A673 (cell line): ENCODE measurements around the gene ADK. TPM values are rescaled to one million over a fixed set of nuclear protein-coding genes. Genes with fewer than 3 reads are reported as not detected.

Source experiments
- BruUV-seq: library from RNA; stranded (reverse); fragments of 400-500 nt; replicated peaks from 2 replicates; lab custom pipeline; 2021; lab: Mats Ljungman, UMichigan
- CTCF ChIA-PET: fragments of 300-600 bp; sonication (Branson Sonifier 250); formaldehyde crosslinking; loops from one replicate; lab custom pipeline; 2022; ENCODE audit warnings: antibody characterized with exemption; lab: Charles Lee
- POLR2A ChIA-PET: fragments of 300-600 bp; sonication (Branson Sonifier 250); formaldehyde crosslinking; loops from one replicate; lab custom pipeline; 2022; ENCODE audit warnings: antibody characterized with exemption; ENCODE audit not compliant: low non-redundant PET; lab: Charles Lee
- DNase-seq: peaks from one replicate; pipeline ENCODE4 v3.0.0-alpha.2; 2015; ENCODE audit warnings: low spot score
- H3K27ac ChIP-seq: fragments of 200-600 bp; sonication (generic); 2 replicates; pipeline ENCODE4 v1.5.1; 2016; ENCODE audit warnings: mixed run types, low read depth, mild to moderate bottlenecking, mixed read lengths, antibody characterized with exemption, low read length; ENCODE audit not compliant: poor library complexity, severe bottlenecking
- H3K27me3 ChIP-seq: fragments of 200-600 bp; sonication (generic); replicated peaks from 2 replicates; pipeline ENCODE4 v1.6.1; 2017; ENCODE audit warnings: mixed run types, low read depth, mild to moderate bottlenecking, mixed read lengths, antibody characterized with exemption, low read length; ENCODE audit not compliant: insufficient read depth, poor library complexity
- H3K36me3 ChIP-seq: fragments of 200-600 bp; sonication (generic); 2 replicates; pipeline ENCODE4 v1.6.1; 2016; ENCODE audit warnings: mixed run types, mild to moderate bottlenecking, mixed read lengths, antibody characterized with exemption, low read length; ENCODE audit not compliant: insufficient read depth, poor library complexity, severe bottlenecking
- H3K4me1 ChIP-seq: fragments of 200-600 bp; sonication (generic); 2 replicates; pipeline ENCODE4 v1.6.1; 2017; ENCODE audit warnings: mixed run types, mild to moderate bottlenecking, mixed read lengths, antibody characterized with exemption, low read length; ENCODE audit not compliant: insufficient read depth, poor library complexity, severe bottlenecking
- H3K4me3 ChIP-seq: fragments of 200-600 bp; sonication (generic); 2 replicates; pipeline ENCODE4 v1.5.1; 2016; ENCODE audit warnings: low read depth, mixed run types, mild to moderate bottlenecking, mixed read lengths, low read length; ENCODE audit not compliant: poor library complexity, severe bottlenecking
- H3K9me3 ChIP-seq: fragments of 200-600 bp; sonication (generic); 2 replicates; pipeline ENCODE4 v1.6.1; 2016; ENCODE audit warnings: mixed run types, low read depth, mild to moderate bottlenecking, mixed read lengths, antibody characterized with exemption, low read length; ENCODE audit not compliant: poor library complexity, severe bottlenecking
- CTCF ChIP-seq: fragments of 300-800, 200-600 bp; sonication (generic); conservative IDR thresholded peaks from 2 replicates; pipeline ENCODE4 v1.5.1; 2017; ENCODE audit warnings: low read depth, mild to moderate bottlenecking, antibody characterized with exemption, low read length, moderate library complexity, mixed read lengths
- EZH2 ChIP-seq: fragments of 200-600 bp; sonication (generic); IDR thresholded peaks from 2 replicates; pipeline ENCODE4 v1.6.1; 2017; ENCODE audit warnings: borderline replicate concordance, low read depth, mild to moderate bottlenecking, mixed read lengths, antibody characterized with exemption, low read length; ENCODE audit not compliant: poor library complexity, severe bottlenecking
- intact Hi-C: fragments of 100-400 bp; cut with micrococcal nuclease; formaldehyde crosslinking; loops from one replicate; pipeline ENCODE4 v1.10.0; 2022; ENCODE audit not compliant: unreplicated experiment
- total RNA-seq: library from RNA; stranded (reverse); gene quantifications from 2 replicates; pipeline ENCODE4 v1.2.3, GENCODE V29; 2021

ADK gene
- total RNA-seq, 1 experiment from 2014 or later: 49.0 TPM

GRCh38 chr10:74342991-74343390 lies 192.0 kb downstream of the ADK start:
- H3K4me1 ChIP-seq: no peaks in the 10 kb centered on the region
- ChIA-PET POLR2A (no interaction called here), CTCF (no interaction called here)
- intact Hi-C loops: no loop called here
- BruUV-seq: no TSS peak
- DNase-seq: no peak
- H3K27me3 ChIP-seq: no peaks in the 10 kb centered on the region
- no peaks in the 10 kb centered on the region for H3K36me3 ChIP-seq
- H3K9me3 ChIP-seq: peaks cover 16% of the 10 kb centered on the region
- TF ChIP-seq EZH2 (no peak), CTCF (no peak)
- no peak overlapping the region for H3K27ac ChIP-seq
- no peak overlapping the region for H3K4me3 ChIP-seq

GRCh38 chr10:74343804-74344203 lies 192.8 kb downstream of the ADK start:
- DNase-seq: no peak
- H3K4me1 ChIP-seq: no peaks in the 10 kb centered on the region
- no peaks in the 10 kb centered on the region for H3K36me3 ChIP-seq
- CTCF ChIA-PET: interaction anchor here (0.5 kb wide), 1 partner anchor 726 kb away, joined by 3 read pairs; no protein-coding TSS in a partner anchor
- no peak overlapping the region for H3K27ac ChIP-seq
- no TSS peak for BruUV-seq
- no peaks in the 10 kb centered on the region for H3K27me3 ChIP-seq
- TF ChIP-seq CTCF (no peak), EZH2 (no peak)
- peaks cover 16% of the 10 kb centered on the region for H3K9me3 ChIP-seq
- intact Hi-C loops: no loop called here
- H3K4me3 ChIP-seq: no peak overlapping the region
- POLR2A ChIA-PET: no interaction called here

- Histone ChIP-seq H3K27ac (no peak overlapping the region), H3K4me1 (no peaks in the 10 kb centered on the region), H3K36me3 (no peaks in the 10 kb centered on the region), H3K4me3 (no peak overlapping the region), H3K9me3 (peaks cover 16% of the 10 kb centered on the region), H3K27me3 (no peaks in the 10 kb centered on the region)
- DNase-seq: no peak
- no peak for TF ChIP-seq CTCF
- TF ChIP-seq EZH2: no peak
- ChIA-PET POLR2A (no interaction called here), CTCF (interaction anchor here (0.5 kb wide), 1 partner anchor 726 kb away, joined by 3 read pairs; no protein-coding TSS in a partner anchor)
- no TSS peak for BruUV-seq
- intact Hi-C loops: no loop called here
Observed at GRCh38 chr10:74344306-74344705, 193.3 kb downstream of the ADK start.
